ENCODE data around the gene MBOAT7.
"Not testable (repeated sequence)": the region's sequence is repeated elsewhere in the genome, so short reads cannot be mapped to it uniquely, and the experiment has no call there.

MBOAT7 gene

GRCh38 chr19:54189145-54189734 is at the start of gene MBOAT7:
TSS of gene MBOAT7 (minus strand) at chr19:54189580. CDS start at chr19:54188508, 1,072 bp downstream.
- DNase-seq = no peak

GRCh38 chr19:54233941-54234340 is 44.6 kb upstream of the MBOAT7 start:
- DNase-seq = no peak

- DNase-seq = peak; percentile 81
Observed at GRCh38 chr19:54231077-54231931, 41.9 kb upstream of the MBOAT7 start.

GRCh38 chr19:54230031-54230430 is 40.7 kb upstream of the MBOAT7 start:
- no peak for DNase-seq

GRCh38 chr19:54229146-54229545 is 39.8 kb upstream of the MBOAT7 start:
- DNase-seq = no peak

- not testable (repeated sequence) for DNase-seq
Observed at GRCh38 chr19:54224619-54225018, 35.2 kb upstream of the MBOAT7 start.

GRCh38 chr19:54223937-54224281 is 34.5 kb upstream of the MBOAT7 start:
- not testable (repeated sequence) for DNase-seq

- DNase-seq = not testable (repeated sequence)
Observed at GRCh38 chr19:54223277-54223936, 34.0 kb upstream of the MBOAT7 start.

- DNase-seq = not testable (repeated sequence)
Observed at GRCh38 chr19:54222474-54223276, 33.3 kb upstream of the MBOAT7 start, which contains the start of gene LILRB3. TSS of gene LILRB3 (minus strand) at chr19:54223007. CDS start at chr19:54222976, 31 bp downstream.

- not testable (repeated sequence) for DNase-seq
Observed at GRCh38 chr19:54221947-54222346, 32.6 kb upstream of the MBOAT7 start.

- DNase-seq = not testable (repeated sequence)
Observed at GRCh38 chr19:54219702-54220101, 30.3 kb upstream of the MBOAT7 start.

- no peak for DNase-seq
Observed at GRCh38 chr19:54218960-54219661, 29.7 kb upstream of the MBOAT7 start.

GRCh38 chr19:54218259-54218658 is 28.9 kb upstream of the MBOAT7 start:
- DNase-seq = no peak

- DNase-seq = not testable (repeated sequence)
Observed at GRCh38 chr19:54217517-54218247, 28.3 kb upstream of the MBOAT7 start.

GRCh38 chr19:54216869-54217268 is 27.5 kb upstream of the MBOAT7 start:
- DNase-seq = no peak

GRCh38 chr19:54214734-54215133 is 25.4 kb upstream of the MBOAT7 start:
- DNase-seq = not testable (repeated sequence)

GRCh38 chr19:54214217-54214616 is 24.8 kb upstream of the MBOAT7 start:
- DNase-seq = not testable (repeated sequence)

GRCh38 chr19:54211235-54211634 is 21.9 kb upstream of the MBOAT7 start:
- DNase-seq = no peak

- no peak for DNase-seq
Observed at GRCh38 chr19:54209811-54210494, 20.6 kb upstream of the MBOAT7 start.

- no peak for DNase-seq
Observed at GRCh38 chr19:54209058-54209810, 19.9 kb upstream of the MBOAT7 start.

Measured in stimulated activated naive CD4-positive, alpha-beta T cell treated with Interleukin-2 at 50 U/mL for 16 hours (primary cell).